DOHH2 (cell line): Measurements from ENCODE around the gene MALRD1.

Experiments used
- EZH2phosphoT487 ChIP-seq: fragments of 200-600 bp; sonication (generic); IDR thresholded peaks from 2 replicates; pipeline ENCODE4 v1.6.1; 2017; ENCODE audit warnings: borderline replicate concordance, mild to moderate bottlenecking, antibody characterized with exemption, low read length, moderate library complexity, mixed read lengths
- TF ChIP-seq, protein P1 (sequence below): fragments of 200-600 bp; sonication (generic); IDR thresholded peaks from one replicate; pipeline ENCODE4 v1.5.1; 2014; ENCODE audit warnings: antibody characterized with exemption, mild to moderate bottlenecking, low read depth, low read length; ENCODE audit not compliant: poor library complexity, severe bottlenecking

DNA sequence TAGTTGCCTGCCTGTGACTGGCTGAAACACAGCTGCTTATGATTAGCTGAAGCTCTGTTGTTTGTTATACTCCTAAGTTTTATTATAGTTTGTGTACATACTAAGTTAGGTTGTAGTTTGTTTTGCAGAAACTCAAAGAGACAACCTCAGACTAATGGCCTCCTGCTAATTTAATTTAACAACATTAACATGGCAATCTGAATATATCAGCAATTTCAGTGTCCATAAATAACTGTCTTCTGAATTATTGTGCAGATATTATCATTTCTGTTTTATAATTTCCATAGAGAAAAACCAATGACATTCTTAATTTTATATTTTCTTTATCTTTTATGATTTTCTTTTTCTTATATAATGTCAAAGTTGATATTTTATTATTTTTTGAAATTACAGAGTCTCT lies 469.5 kb downstream of the MALRD1 start:
- no peak for TF ChIP-seq EZH2phosphoT487
- TF ChIP-seq, protein P1, sequence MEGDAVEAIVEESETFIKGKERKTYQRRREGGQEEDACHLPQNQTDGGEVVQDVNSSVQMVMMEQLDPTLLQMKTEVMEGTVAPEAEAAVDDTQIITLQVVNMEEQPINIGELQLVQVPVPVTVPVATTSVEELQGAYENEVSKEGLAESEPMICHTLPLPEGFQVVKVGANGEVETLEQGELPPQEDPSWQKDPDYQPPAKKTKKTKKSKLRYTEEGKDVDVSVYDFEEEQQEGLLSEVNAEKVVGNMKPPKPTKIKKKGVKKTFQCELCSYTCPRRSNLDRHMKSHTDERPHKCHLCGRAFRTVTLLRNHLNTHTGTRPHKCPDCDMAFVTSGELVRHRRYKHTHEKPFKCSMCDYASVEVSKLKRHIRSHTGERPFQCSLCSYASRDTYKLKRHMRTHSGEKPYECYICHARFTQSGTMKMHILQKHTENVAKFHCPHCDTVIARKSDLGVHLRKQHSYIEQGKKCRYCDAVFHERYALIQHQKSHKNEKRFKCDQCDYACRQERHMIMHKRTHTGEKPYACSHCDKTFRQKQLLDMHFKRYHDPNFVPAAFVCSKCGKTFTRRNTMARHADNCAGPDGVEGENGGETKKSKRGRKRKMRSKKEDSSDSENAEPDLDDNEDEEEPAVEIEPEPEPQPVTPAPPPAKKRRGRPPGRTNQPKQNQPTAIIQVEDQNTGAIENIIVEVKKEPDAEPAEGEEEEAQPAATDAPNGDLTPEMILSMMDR: no peak
